HEK293T (cell line): ENCODE results near the gene CUX1.

Experiments
- BHLHE40 ChIP-seq: fragments of 450-650 bp; IDR thresholded peaks from 2 replicates; pipeline ENCODE4 v1.6.1; 2016; ENCODE audit warnings: mild to moderate bottlenecking, moderate library complexity, borderline replicate concordance
- SUZ12 ChIP-seq: fragments of 450-650 bp; IDR thresholded peaks from 2 replicates; pipeline ENCODE4 v1.6.1; 2016; ENCODE audit warnings: mild to moderate bottlenecking

GRCh38 chr7:101893341-101894082 lies 76.1 kb downstream of the CUX1 start:
- no peak for TF ChIP-seq SUZ12
- TF ChIP-seq BHLHE40, result no peak
